ENCODE data around the gene HSPA9. TPM values are rescaled to one million over a fixed set of nuclear protein-coding genes. Genes with fewer than 3 reads are reported as not detected.
A peak's percentile ranks its signal among the peaks of the same experiment; 100 is the strongest.

The HSPA9 gene
- total RNA-seq, 2 donors from 2014 or later, result 79.8 to 98.3 TPM

DNA sequence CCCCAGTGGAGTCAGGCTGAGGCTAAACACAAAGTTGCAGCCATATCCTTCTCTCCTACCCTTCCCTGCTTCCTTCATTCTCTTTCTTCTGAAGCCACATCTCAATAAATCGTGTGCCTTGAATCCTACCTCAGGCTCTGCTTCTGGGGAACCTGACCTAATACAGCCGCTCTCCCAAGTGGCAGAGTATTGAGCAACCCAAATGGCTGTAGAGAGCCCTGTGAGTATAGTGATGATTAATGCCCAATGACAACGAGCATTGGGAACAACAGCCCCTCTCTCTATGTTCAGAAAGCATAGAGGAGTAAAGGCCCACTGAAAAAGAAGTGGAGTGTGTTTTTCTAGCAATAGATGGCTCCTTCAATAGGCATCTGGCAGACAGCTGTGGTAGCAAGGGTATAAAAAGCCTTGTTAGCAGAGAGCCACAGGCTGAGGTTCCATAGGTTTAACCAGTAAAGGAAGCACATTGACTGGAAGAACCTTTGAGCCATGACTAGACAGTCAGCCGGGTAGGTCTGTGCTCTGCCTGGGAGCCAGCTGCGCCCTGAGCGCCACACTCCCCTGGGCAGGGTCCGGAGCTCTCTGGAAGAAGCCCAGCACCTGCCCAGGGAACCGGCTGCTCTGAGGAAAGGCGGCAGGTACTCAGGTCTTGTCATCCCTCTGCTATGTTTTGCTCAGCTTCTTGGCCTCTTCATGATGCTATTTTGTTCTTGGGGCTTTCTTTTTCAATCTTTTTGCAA, 22.6 kb upstream of the HSPA9 start:
- H3K27ac ChIP-seq, result no peak overlapping the region
- DNase-seq, result no peak
- 81 to 83% methylated on average over 8 to 9 of the region's 9 CpGs for WGBS, 2 donors
- intact Hi-C loops (cut with DNase I), result loop anchor here (10.0 kb wide), 1 partner anchor 667 kb away; no protein-coding TSS in a partner anchor
- H3K36me3 ChIP-seq (replicated peaks in 1 of 2; ENCODE audit: insufficient read depth in 1 of 2, low read depth in 2 of 2), result no peaks in the 10 kb centered on the region
- no peak for ATAC-seq
- H3K27me3 ChIP-seq, result no peaks in the 10 kb centered on the region
- H3K4me3 ChIP-seq, result no peak overlapping the region
- H3K9me3 ChIP-seq, result no peaks in the 10 kb centered on the region
- no peak for TF ChIP-seq POLR2A (IDR thresholded peaks at IDR 0.05)
- TF ChIP-seq, protein P1, sequence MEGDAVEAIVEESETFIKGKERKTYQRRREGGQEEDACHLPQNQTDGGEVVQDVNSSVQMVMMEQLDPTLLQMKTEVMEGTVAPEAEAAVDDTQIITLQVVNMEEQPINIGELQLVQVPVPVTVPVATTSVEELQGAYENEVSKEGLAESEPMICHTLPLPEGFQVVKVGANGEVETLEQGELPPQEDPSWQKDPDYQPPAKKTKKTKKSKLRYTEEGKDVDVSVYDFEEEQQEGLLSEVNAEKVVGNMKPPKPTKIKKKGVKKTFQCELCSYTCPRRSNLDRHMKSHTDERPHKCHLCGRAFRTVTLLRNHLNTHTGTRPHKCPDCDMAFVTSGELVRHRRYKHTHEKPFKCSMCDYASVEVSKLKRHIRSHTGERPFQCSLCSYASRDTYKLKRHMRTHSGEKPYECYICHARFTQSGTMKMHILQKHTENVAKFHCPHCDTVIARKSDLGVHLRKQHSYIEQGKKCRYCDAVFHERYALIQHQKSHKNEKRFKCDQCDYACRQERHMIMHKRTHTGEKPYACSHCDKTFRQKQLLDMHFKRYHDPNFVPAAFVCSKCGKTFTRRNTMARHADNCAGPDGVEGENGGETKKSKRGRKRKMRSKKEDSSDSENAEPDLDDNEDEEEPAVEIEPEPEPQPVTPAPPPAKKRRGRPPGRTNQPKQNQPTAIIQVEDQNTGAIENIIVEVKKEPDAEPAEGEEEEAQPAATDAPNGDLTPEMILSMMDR (IDR thresholded peaks at IDR 0.05), result no peak
- peaks cover 10% of the 10 kb centered on the region for H3K4me1 ChIP-seq

DNA sequence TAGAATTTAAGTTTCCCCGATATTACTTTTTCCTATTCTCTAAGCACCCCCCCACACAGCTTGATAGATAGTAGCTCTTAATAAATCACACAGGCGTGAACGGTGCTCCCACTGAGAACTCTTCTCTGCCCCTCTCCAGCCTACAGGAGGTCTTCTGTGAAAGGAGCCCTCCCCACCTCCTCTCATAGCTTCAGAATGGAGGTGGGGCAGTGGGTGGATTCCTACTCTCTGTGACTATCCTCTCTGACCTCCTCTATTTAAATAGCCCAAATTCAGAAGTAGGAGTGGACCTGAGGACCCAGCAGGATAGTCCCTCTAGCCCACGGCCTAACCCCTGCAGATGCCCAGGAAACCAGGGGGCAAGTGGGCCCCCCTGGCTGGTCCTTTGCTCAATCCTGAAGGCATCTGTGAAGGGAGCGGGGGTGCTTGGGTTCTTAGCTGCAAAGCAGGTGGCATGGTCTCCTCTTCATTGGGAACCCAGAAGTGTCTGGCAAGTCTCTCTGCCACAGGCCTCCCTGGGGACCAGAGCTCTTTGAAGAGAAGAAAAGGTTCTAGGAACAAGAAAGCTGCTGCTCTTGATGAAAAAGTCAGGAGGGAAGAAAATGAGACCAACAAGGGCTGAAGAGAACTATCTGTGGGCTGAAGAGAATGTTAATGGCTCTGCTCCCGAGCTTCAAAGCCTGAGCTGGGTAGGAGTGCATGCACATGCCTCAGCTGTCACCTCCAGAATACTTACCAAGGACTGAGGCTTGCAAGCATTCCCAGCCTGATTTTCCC, 21.1 kb upstream of the HSPA9 start:
- no peaks in the 10 kb centered on the region for H3K27me3 ChIP-seq
- no peaks in the 10 kb centered on the region for H3K36me3 ChIP-seq (replicated peaks in 1 of 2; ENCODE audit: insufficient read depth in 1 of 2, low read depth in 2 of 2)
- H3K4me3 ChIP-seq, result no peak overlapping the region
- H3K4me1 ChIP-seq, result peaks cover 2% of the 10 kb centered on the region
- intact Hi-C loops (cut with DNase I), result loop anchor here (10.0 kb wide), 1 partner anchor 669 kb away; no protein-coding TSS in a partner anchor
- no peaks in the 10 kb centered on the region for H3K9me3 ChIP-seq
- no peak for ATAC-seq
- WGBS, 2 donors, result 84 to 86% methylated on average over 5 to 6 of the region's 6 CpGs
- TF ChIP-seq, protein P1 (IDR thresholded peaks at IDR 0.05), result no peak
- no peak for TF ChIP-seq POLR2A (IDR thresholded peaks at IDR 0.05)
- H3K27ac ChIP-seq, result no peak overlapping the region
- DNase-seq, result no peak

DNA sequence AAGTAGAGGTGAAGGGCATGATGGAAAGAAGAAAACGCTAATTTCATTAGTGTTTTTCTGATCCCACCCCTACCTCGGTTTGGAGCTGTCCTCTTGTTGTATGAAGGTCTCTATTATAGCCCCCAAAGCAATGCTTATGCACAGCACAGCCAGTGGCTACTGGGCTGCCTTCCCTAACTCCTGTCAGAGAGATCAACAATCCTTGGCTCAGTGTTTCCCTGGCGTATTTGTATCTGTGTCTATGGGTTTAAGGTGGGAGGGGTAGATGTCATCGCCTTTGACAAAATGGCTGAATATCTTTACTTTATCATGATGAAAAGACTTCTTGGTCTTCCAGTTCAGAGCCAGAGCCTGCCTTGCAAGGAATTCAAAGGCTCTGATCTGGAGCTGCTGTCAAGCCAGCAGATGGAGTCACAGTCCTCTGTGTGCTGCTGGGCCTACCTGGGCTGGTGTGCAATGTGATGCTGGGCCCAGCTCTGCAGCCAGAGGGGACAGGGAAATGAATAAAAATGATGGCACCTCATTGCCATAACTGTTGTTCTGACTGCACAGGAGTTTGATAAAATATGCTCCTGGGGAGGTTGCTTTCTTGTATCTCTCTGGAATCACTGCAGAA, 20.1 kb upstream of the HSPA9 start:
- no peak overlapping the region for H3K4me3 ChIP-seq
- no peaks in the 10 kb centered on the region for H3K9me3 ChIP-seq
- no peaks in the 10 kb centered on the region for H3K36me3 ChIP-seq (replicated peaks in 1 of 2; ENCODE audit: insufficient read depth in 1 of 2, low read depth in 2 of 2)
- H3K27ac ChIP-seq, result no peak overlapping the region
- DNase-seq (no peak), ATAC-seq (no peak)
- 76 to 79% methylated on average over 4 of the region's 4 CpGs for WGBS, 2 donors
- TF ChIP-seq, protein P1 (IDR thresholded peaks at IDR 0.05), result no peak
- no peak for TF ChIP-seq POLR2A (IDR thresholded peaks at IDR 0.05)
- no peaks in the 10 kb centered on the region for H3K27me3 ChIP-seq
- no peaks in the 10 kb centered on the region for H3K4me1 ChIP-seq
- intact Hi-C loops (cut with DNase I), result loop anchor here (10.0 kb wide), 1 partner anchor 670 kb away; no protein-coding TSS in a partner anchor

DNA sequence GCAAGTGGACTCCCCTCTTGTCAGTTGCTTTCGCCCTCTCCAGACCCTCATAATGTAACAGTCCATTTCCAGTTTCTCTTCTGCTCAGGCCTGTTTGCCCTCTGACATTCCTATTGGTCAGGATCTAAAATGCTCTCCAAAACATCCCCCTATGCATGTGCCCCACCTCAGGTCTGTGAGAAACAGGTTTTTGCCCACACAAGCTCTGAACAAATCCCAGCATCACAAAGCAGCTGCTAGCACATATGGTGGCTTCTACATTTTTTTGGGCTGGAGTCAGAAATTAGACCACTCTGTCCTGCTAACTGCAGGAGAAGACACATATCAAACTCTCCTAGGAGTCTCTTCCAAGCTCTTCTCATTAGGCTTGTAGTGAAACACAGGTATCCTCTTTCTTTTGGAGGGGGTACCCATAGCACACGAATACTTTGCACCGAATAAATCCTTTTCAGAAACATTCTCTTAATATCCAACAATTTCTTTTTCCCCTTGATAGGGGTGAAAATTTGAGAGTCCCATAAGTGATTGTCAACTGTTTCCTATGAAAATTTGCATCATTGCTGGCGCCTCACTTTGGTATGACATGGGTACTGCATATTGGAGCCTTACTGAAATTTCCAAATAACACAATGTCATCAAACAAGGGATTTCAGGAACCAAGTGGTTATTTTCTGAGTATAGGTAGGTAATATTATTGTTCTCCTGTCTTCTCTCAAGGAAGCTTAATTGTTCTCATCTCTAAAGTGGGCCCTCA, 19.3 kb upstream of the HSPA9 start:
- H3K4me1 ChIP-seq, result no peaks in the 10 kb centered on the region
- ATAC-seq (no peak), DNase-seq (no peak)
- no peak for TF ChIP-seq POLR2A (IDR thresholded peaks at IDR 0.05)
- TF ChIP-seq, protein P1 (IDR thresholded peaks at IDR 0.05), result peak in 4 of 7 experiments; percentile 13 to 23 (median 18)
- intact Hi-C loops (cut with DNase I), result loop anchor here (10.0 kb wide), 1 partner anchor 670 kb away; no protein-coding TSS in a partner anchor
- H3K9me3 ChIP-seq, result no peaks in the 10 kb centered on the region
- H3K36me3 ChIP-seq (replicated peaks in 1 of 2; ENCODE audit: insufficient read depth in 1 of 2, low read depth in 2 of 2), result no peaks in the 10 kb centered on the region
- H3K4me3 ChIP-seq, result no peak overlapping the region
- H3K27ac ChIP-seq, result no peak overlapping the region
- no peaks in the 10 kb centered on the region for H3K27me3 ChIP-seq
- WGBS, 2 donors, result 94 to 97% methylated on average over 4 of the region's 4 CpGs
